NCI-H187 (cell line): ENCODE data around the gene CCDC88C.

ENCODE experiments used
- DNase-seq, 2 experiments: peaks; one replicate each; lab custom pipeline; 2025; lab: John Stamatoyannopoulos, UW

The CCDC88C gene

DNA sequence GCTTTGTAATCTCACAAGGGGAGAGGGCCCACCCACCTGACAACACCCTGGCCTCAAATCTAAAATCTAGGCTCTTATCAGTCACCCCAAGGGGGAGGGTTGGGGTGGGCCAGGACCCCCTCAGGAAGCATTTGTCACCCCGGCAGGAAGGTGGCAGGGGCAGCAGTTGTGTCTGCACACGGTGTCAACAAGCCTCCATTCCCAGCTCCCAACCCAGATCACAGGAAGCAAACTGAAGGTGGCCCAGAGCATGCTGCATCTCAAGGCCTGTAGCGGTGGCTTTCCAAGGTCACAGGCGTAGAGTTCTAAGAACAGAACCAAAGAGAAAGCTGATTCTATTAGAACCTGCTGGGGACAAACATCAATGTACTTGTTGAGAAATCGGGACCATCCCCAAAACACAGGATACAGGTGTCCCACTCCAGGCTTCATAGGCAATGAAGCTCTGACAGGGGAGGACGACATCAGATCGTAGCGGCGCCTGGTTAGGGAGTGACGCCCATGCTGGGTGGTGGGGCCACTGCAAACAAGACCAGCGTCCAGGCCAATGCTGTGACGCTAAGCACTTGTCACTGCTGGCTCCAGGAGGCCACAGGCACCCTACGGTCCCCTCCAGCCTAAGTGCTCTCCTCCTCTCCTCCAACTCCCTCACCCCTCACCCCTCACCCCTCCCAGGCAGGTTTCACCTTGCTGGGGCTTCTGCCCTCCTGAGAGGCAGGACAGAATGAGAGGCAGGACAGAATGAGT lies 52.9 kb downstream of the CCDC88C start:
- no peak for DNase-seq

DNA sequence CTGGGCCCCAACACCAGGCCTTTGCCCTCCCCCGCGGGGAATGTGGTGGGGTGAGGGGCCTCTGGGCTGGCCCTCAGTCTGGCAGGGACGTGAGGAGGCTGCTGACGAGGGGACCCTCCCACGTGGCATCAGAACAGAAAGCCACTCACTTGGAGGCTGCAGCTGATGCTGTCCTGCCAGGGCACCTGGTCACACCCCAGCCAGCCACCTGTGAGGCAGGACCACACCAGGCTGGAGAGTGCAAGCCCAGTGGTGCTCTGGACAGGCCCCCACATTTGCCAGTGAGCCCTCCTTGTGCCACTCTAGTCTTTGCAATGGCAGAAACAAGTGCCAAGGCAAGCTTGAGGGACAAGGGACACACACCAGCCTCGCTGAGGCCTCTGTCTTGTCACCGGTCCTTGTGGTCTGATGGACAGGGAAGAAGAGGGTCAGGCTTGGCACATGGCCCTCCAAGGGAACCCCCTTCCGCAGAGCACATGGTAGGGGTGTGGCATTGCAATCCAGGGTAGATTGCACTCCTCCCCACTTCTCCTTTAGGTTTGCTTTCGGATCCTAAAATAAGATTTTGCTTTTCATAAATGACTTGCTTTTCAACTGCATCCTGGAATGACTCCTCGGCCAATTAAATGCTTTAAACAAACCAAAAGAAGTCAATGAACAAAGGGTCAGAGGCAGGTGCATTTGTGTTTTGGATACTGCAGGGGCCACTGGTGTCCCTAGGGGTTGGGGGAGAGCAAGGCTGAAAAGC lies 53.7 kb downstream of the CCDC88C start:
- no peak for DNase-seq

DNA sequence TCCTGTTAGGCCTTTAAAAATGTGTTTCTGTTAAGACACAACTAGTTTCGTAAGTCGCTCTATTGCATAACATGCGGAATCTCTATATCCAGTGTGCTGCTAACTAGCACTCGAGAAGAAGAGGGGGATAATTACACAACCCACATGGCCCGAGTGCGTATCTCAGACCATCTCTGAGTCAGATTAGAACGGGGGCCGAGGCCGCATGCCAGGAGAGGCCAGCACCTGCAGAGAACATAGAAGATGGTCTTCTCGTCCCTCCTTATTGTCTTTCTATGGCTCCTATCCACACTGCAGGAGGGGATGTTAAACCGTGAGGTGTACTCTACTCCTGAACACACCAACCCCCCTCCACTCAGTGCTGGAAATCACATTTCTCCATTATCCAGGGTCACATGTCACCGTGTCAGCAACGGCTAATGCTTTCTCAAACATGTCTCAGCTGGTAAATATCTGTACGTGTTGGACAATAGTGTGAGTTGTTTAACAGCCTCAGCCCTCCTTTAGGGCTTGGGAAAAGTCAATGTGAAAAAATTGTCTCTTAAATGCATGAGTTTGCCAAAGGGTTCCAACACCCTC lies 56.3 kb downstream of the CCDC88C start:
- DNase-seq = no peak

DNA sequence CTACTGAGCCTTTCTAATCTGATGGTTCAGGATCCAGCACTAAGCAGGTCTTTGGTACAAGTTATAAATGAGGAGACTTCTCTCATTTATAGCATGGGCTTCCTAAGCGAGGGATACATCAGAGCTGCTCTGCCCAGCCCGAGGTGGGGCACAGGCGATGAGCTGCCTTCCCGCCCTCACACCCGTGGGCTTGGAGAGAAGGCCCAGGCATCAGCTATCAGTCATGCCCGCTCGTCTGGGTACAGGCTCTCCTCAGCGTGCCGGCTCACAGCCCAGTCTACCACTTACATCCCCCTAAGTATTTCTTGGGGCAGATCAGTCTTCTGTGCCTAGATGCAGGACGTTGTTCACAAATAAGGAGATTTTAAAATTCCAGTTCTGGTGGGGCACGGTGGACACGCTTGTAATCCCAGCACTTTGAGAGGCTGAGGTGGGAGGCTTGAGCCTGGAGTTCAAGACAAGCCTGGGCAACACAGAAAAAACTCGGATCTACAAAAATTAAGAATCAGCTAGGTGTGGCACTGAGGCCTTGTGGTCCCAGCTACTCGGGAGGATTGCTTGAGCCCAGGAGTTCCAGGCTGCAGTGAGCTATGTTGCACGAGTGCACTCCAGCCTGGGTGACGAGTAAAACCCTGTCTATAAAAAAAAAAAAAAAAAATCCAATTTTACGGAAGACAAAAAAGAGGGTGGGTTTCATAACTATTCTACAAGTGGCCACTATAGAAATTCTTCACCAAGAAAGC lies 57.0 kb downstream of the CCDC88C start:
- no peak for DNase-seq

DNA sequence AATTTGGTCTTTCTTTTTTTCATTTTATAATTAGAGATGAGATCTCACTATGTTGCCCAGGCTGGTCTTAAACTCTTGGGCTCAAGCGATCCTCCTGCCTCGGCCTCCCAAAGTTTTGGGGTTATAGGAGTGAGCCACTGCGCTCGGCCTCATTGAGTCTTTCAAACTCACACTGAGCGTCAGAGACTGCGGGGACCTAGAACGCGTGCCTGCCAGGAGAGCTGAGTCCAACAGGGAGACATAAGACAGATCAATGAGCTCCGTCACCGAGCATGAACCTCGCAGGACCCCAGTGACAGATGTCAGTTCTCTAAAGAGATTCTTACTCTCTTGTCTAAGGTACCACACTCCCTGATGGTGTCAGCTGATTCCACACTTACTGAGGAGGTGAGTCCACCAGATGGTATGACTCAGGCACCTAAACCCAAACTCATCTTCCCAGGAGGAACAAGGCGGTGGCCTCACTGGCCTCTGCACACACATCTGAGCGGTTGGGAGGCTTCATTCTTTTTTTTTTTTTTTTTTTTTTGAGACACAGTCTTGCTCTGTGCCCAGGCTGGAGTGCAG lies 58.9 kb downstream of the CCDC88C start:
- no peak for DNase-seq

DNA sequence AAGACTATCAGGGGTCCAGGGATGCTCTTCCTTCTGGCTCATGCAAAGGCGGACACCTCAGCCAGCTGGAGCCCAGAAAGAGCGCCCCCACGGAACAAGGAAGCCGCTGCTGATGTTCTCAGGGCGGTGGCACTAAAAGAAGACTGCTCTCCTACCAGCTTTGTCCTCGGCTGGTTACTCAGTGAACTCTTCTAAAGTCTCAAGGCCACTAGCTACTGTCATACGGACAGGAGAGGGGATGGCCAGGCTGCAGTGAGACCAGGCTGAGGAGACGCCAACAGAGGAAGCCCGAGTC lies 59.6 kb downstream of the CCDC88C start:
- DNase-seq = no peak

DNA sequence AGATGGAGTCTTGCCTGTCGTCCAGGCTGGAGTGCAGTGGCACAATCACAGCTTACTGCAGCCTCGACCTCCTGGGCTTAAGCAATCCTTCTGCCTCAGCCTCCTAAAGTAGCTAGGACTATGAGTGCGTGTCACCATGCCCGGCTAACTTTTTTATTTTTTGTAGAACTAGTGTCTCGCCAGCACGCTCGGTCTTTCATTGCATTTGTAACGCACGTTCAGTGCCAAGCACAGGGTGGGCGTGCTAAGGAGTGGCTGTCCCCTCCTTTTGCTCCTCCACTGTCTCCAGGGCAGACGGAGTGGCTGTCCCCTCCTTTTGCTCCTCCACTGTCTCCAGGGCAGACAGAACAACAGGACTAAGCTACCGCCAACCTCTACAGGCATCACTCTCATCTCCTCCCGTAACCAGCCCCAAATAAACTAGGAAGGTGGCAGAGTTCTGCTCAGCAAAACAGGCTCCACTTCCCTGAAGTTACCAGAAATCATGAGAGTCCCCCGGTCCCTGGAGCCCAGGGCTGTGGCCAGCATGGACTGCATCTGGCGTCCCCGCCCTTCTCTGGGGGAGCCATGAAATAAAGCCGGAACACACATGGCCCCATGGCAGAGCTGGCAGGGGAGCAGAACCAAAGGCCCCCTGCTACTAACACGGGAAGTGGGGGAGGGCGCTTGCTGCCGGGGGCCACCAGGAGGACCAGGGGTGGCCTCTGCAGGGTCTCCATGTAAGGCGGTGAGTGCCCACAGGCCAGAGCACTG lies 60.2 kb downstream of the CCDC88C start:
- no peak for DNase-seq

DNA sequence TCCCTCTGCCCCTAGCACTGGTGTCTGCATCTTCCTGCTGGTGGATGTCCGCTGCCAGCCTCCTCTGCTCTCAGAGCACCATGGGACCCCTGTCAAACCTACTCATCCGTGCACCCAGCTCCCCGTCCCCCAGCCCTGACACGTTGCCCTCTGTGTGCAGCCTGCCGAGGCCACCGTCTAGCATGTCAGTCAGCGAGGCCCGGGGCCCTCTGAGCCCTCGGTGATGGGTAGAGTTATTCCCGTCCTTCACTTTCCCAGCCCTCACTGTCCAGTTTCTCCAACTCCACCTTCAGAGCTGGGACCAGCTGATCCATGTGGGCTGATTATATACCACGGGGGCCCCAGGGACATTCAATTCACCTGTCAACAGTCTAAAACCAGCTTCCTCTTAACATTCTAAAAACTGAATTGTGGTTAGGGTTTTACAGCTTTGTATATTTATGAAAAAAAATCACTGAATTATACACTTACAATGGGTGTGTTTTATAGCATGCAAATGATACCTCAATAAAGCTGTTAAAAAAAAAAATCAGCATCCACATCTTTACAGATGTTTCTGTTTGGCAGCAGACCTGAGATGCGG lies 61.3 kb downstream of the CCDC88C start:
- DNase-seq = no peak

DNA sequence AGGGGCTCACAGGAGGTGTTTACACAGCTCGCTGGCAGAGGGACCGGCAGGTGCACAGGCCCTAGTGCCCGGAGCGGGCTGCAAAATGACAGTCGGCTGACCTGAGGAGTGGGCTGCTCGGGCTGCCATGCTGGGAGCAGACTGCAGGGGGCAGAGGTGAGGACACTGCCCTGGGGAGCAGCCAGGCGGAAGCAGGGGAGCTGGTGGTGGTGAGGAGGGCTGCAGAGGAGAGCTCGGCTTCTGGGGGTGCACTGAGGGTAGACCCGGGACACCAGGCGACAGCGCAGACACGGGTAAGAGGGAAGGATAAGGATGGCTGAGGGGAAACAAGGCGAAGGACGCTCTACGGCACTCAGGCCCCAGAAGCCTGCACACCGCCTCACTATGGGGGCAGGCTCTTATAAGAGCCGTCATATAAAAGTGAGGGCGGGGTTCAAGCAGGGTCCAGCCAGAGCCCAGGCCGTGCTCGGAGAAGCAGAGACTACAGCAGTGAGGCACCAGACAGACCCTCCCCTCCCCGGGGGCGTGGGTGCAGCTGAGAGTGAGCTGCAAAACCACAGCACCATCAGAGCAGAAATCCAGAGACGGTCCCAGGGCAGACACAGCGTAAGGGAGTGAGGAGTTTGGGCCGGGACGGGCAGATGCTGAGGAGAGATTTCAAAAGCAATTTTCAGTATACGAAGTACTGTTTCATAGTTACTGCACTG lies 62.5 kb downstream of the CCDC88C start:
- no peak for DNase-seq

DNA sequence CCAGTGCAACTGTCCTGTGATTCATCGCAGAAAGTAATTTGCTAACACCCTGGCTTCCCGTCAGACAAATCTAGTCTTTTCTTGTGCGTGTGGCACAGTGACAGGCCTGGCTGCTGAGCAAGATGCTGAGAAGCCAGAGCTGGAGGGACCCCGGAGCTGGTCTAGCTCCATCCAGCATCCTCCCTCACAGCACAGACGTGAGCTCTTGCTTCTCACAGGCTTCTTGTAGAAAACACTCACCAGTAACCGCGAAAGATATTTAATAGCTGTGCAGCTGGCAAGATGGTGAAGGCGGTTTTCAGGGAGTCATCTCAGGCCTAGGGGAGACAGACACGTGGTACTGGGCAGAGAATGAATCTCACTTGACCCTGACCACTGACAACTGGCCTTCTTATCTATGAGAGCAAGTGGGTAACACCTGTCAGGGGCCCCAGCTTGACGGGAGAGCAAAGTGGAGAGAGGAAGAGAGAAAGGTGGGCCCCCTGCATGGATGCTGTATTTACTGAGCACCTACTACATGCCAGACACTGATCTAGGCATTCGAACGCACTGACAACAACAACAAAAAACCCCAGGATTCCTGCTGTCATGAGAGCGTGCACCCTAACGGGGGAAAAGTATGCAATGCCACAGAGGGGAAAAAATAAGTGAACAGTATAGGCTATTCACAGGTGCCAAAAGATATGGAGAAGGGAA lies 63.3 kb downstream of the CCDC88C start:
- peak in 1 of 2 experiments; percentile 56 for DNase-seq

DNA sequence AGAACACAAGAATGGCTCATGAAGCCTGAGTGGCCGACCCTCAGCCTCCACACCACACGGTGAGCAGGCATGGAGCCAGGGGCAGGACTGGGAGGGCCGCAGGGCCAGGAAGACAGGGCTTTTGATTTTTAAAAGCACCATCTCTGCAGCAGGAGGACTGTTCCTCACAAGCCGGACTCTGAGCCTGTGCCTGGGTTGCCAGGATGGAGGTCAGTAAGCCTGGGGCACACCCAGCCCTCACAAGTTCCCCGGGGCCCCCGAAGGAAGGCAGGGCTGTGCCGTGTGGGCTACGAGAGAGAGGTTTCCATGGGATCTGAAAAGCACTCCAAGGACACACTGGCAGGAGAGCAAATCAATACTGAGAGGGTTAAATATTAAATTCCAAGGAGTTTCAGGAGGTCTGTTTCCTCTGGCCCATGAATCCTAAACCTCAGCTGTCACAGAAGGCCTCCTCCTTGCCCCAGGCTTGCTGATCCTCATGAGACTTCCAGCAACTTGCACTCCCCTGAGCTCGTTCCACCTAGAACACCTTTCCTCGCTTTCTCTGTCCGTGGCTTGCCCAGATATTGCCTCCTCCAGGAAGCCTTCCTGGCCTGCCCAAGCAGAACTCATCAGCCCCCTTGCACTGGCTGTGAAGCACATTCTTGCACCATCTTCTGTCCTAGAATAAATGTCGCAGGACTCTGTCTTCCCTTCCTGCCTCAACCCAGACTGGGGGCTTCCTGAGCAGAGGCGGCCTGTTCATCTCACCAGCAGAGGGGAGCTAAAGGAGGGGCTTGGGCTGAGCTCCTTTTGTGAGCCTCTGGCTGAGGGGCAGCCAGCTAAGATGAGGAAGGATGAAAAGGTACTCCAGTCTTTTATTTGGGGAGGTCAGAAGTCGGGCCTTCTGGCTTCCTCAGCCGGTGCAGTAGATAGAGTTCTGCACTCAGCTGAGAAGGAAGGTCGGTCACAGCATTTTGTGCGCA lies 64.6 kb downstream of the CCDC88C start:
- no peak for DNase-seq

DNA sequence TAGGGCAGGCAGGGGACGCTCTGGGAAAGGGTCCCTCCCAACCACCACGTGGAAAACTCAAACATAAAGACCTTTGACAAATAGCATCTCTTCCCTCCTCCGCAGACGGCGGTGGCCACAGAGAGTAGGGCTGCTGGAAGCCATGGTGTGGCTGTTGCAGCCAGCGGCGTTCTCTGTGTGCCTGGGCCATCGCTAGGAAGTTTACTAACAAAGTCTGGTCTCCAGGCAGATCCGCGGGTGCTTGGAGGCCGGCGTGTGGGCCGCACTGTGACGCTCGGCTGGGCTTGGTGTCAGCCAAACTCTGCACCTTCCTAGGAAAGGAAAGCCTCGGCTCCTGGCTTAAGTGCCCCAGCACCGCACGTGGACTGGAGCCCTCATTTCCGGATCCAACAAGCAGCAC lies 65.6 kb downstream of the CCDC88C start:
- DNase-seq = no peak

DNA sequence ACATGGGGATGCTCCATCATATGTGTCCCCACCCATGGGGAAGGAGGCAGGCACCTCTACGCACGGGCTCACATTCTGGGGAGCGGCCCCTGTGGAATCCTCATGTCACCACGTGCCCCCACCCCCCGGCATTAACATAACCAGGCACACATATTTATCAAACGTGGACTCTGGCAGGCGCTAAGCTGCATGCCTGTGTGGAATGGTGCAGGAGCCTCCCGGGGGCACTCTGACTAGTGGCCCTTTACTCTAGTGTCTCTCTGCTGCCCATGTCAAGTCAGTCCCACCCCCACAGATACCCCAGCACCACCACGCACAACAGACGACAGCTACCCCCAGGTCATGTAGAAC lies 66.1 kb downstream of the CCDC88C start:
- DNase-seq = no peak

DNA sequence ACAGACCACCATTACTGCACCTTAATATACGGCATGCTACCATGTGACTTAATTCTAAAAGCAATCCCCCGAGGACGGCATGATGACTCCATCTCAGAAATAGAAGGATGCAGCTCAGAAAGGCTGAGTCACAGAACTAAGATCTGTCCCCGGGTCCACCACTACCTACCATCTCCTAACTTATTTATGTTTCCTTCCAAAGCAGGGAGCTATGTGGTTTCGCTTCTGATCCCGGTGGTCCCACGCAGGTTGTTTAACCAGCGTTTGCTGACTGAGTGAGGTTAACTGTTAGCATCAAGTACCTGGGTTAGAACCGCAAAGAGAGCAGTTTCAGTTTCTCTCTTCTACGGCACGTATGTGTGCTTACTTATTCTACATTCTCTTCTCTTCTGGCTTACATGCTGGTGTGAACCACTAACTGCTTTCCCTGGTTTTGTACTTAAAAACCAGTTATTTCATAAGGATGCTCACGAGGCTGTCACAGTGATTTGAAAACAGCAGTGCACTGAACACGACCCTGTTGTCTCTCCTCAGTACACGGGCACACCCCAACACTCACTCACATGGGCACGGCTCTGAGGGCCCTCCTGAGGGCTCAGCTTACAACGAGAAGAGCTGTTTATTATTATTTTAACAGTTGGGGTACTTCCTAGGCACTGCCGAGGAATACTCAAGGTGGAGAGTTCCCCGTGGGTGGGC lies 66.7 kb downstream of the CCDC88C start:
- DNase-seq = peak in 1 of 2 experiments; percentile 59

DNA sequence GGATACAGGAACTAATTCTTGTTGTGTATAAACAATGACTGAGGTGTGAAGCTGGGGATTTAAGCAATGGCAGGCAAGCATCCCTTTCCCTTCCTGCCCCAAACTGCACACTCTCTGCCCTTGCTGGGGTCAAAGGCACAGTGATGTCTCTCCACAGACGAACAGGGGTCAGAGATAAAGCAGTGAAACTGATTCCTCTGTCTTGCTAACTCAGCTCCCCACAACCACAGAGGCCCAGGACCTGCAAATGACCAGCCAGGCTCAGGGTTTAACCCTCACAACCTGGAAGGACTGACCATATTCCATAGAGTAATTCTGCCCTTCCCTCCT lies 67.2 kb downstream of the CCDC88C start:
- DNase-seq = no peak

DNA sequence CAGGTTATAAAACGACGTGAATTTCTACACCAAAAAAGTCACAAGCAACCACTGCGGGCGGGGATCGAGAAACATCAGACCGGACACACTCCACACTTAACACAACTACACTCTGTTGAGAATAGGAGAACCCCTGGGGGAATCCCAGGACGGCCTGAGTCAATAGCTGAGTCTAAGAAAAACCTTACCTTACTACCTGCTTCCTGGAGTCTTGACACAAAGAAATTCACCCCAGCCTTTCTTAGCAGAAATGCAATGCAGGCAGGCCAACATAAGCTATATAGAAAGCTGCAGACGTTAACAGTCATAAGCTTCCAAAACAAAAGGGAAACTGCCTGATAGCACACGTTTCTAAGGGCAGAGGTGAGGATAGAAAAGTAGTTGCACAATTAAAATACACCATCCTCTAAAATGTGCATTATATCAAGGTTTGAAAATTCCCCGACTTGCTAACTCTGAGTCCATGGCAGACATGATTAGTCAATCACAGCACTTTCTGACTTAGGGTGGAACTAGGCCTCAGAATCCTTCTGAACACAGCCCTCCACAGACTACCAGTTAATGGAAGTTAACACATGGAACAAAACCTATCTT lies 68.0 kb downstream of the CCDC88C start:
- no peak for DNase-seq

DNA sequence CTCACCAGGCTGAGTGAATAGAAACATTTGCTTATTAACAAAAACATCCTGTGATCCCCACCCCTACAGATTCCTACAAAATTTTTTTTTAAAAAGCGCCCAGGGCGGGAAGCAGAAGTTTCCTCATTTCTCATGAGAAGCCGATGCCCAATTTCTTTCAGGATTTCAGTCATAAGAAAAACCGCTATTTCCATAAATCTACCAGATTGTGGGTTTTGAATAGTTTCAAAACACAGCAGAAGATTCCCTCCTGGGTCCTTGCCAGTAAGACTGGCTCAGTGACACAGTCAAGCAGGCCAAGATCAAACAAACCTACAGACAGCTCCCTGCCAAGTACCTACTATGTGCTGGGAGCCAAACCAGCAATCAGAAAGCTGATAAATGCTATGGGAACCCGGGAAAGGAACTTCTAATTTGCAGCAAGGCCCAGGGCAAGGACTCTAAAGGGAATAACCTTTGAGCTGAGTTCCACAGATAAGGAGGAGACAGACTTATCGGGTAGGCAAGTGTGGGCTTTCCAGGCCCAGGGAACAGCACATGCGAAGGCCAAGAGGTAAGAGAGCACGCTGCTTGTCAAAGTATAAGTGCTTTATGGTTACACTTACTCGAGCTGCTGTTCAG lies 68.7 kb downstream of the CCDC88C start:
- no peak for DNase-seq

DNA sequence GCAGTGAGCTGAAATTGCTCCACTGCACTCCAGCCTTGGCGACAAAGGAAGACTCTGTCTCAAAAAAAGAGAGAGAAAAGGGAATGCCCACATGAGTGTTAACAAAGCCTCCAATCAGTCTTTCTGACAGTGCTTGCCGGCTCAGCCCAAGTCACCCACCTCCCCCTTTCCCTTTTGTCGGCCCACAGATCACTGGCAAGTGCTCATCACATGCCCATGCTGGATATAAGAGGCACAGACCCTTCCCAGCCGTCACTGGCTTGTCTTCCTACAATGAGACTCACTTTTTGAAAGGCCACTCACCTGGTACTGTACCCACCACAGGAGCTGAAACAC lies 70.8 kb downstream of the CCDC88C start:
- no peak for DNase-seq
